Measurements from ENCODE around the gene PIF1.

Gene PIF1

GRCh38 chr15:64825431-64826294 lies at the start of gene PIF1:
TSS of gene PIF1 (minus strand) at chr15:64825647. CDS start at chr15:64824335, 1,312 bp downstream.
- peak within 1 kb of the TSS; percentile 31 to 45 (median 38) for H3K4me3 ChIP-seq
- H3K27ac ChIP-seq, result peak within 1 kb of the TSS in 18 of 21 experiments; percentile 11 to 80 (median 65)

DNA sequence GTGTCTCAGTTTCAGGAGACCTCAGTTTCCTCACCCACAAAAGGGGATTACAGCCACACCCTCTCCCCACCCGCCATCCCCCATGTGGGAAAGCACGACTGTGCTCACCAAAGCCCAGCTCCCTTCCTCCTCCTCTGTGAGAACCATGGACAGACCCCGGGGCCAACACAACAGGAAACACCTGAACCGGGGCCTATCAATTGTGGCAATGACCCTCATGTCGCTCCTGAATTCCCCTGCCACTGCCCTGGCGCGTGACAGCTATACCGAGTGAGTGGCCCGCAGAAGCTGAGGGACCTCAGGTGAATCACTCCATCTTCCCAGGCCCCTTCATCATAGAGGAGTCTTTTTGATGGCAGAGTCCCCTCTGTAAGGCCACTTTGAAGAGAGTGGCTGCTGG lies 44.9 kb upstream of the PIF1 start:
- H3K27ac ChIP-seq, result peak overlapping the region in 5 of 21 experiments; percentile 21 to 35 (median 31)

GRCh38 chr15:64869501-64869900 lies 44.1 kb upstream of the PIF1 start:
- Histone ChIP-seq H3K4me3 (no peak overlapping the region), H3K27ac (peak overlapping the region in 1 of 21 experiments; percentile 35)

More for the DNA sequence above, 44.9 kb upstream of the PIF1 start:
- no peak overlapping the region for H3K4me3 ChIP-seq

GRCh38 chr15:64865998-64866520 lies 40.6 kb upstream of the PIF1 start:
- Histone ChIP-seq H3K4me3 (no peak overlapping the region), H3K27ac (peak overlapping the region in 4 of 21 experiments; percentile 27 to 57 (median 45))

DNA sequence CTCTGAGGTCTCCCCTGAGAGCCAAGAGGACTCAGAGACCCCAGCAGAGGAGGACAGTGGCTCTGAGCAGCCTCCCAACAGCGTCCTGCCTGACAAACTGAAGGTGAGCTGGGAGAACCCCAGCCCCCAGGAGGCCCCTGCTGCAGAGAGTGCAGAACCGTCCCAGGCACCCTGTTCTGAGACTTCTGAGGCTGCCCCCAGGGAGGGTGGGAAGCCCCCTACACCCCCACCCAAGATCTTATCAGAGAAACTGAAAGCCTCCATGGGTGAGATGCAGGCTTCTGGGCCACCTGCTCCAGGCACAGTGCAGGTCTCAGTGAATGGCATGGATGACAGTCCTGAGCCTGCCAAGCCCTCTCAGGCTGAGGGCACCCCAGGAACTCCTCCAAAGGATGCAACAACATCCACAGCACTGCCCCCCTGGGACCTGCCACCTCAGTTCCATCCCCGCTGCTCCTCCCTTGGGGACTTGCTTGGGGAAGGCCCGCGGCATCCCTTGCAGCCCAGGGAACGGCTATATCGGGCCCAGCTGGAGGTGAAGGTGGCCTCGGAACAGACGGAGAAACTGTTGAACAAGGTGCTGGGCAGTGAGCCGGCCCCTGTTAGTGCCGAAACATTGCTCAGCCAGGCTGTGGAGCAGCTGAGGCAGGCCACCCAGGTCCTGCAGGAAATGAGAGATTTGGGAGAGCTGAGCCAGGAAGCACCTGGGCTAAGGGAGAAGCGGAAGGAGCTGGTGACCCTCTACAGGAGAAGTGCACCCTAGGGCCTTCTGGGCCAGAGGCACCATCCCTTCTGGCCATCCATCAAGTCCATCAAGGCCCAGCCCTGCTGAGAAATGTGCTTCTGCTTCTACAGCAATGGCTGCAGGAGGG lies 39.9 kb upstream of the PIF1 start:
- Histone ChIP-seq H3K4me3 (no peak overlapping the region), H3K27ac (peak overlapping the region in 5 of 21 experiments; percentile 9 to 57 (median 43))

- H3K27ac ChIP-seq, result peak overlapping the region in 1 of 21 experiments; percentile 29
Observed at GRCh38 chr15:64864068-64864467, 38.6 kb upstream of the PIF1 start.

DNA sequence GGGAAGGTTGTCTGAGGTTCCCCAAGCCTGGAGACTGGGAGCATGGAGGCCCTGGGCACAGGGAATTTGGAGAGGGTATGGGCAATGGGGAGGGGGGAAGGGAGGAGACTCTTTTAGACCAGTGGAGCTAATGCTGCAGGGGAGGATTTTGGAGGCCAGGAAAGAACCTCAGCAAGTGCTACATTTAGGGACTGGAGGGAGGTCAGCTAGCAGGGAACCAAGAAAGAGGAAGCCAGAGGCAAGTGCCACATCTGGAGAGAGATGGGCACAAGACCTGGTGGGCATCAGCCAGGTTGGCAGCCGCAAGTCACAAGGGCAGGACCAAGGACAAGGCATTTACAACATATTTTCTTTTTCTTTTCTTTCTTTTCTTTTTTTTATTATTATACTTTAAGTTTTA lies 37.0 kb upstream of the PIF1 start:
- Histone ChIP-seq H3K27ac (no peak overlapping the region), H3K4me3 (no peak overlapping the region)

More at GRCh38 chr15:64864068-64864467, 38.6 kb upstream of the PIF1 start:
- no peak overlapping the region for H3K4me3 ChIP-seq

DNA sequence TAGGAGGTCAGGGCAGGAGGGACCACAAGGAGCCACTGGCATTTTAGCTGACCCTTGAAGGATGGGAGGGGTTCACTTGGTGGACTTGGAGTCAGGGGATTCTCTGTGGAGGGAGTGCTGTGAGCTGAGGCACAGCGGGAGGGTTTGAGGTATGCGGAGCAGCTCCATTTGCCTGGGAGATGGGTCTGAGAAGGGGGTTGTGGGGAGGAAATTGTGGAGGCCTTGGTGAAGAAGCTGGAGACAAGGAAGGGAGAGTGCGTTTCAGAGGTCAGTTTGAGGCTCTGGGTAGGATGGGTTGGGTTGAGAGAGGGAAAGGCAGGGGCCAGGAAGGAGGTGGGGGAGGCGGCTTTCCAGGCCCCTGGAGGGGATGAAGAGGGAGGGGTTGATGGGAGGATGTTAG lies 36.5 kb upstream of the PIF1 start:
- no peak overlapping the region for H3K4me3 ChIP-seq
- H3K27ac ChIP-seq, result peak overlapping the region in 2 of 21 experiments; percentile 22 to 27

GRCh38 chr15:64861331-64861730 lies 35.9 kb upstream of the PIF1 start:
- H3K27ac ChIP-seq, result peak overlapping the region in 3 of 21 experiments; percentile 22 to 57 (median 27)

GRCh38 chr15:64859226-64859625 lies 33.8 kb upstream of the PIF1 start:
- Histone ChIP-seq H3K27ac (peak overlapping the region in 4 of 21 experiments; percentile 15 to 35 (median 22)), H3K4me3 (no peak overlapping the region)

More at GRCh38 chr15:64861331-64861730, 35.9 kb upstream of the PIF1 start:
- no peak overlapping the region for H3K4me3 ChIP-seq

DNA sequence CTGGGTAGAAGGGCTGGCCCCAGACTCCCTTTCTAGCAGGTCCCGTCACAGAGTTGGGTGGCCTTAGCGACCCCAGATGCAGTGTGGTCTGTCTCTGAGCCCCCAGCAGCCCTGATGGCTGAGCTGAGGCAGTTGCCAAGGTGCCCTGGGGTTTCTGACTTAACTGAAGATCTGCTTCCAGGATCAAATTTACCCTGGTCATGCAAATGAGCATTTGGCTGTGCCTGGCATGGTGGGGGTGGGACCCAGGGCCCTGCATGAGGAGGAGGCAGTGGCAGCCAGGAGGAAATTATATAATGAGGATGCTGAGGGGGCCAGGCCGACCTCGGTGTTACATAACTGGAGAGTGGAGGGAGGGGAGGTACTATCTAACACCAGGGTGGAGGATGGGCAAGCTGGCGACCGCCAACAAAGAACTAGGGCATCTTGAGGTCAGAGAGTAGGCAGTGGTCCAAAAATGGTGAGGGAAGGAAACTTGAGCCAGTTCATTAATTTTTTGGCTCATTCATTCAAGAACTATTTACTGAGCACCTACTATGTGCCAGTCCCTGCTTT lies 32.7 kb upstream of the PIF1 start:
- no peak overlapping the region for H3K4me3 ChIP-seq
- H3K27ac ChIP-seq, result peak overlapping the region in 15 of 21 experiments; percentile 8 to 78 (median 61)

GRCh38 chr15:64857421-64857820 lies 32.0 kb upstream of the PIF1 start:
- Histone ChIP-seq H3K4me3 (no peak overlapping the region), H3K27ac (peak overlapping the region in 19 of 21 experiments; percentile 8 to 78 (median 45))

GRCh38 chr15:64856429-64857145 lies 31.1 kb upstream of the PIF1 start:
- Histone ChIP-seq H3K4me3 (no peak overlapping the region), H3K27ac (peak overlapping the region in 20 of 21 experiments; percentile 8 to 78 (median 44))

- H3K4me3 ChIP-seq, result no peak overlapping the region
- H3K27ac ChIP-seq, result peak overlapping the region in 17 of 21 experiments; percentile 4 to 78 (median 57)
Observed at GRCh38 chr15:64855205-64855975, 29.9 kb upstream of the PIF1 start.

- peak overlapping the region in 15 of 21 experiments; percentile 2 to 77 (median 50) for H3K27ac ChIP-seq
- no peak overlapping the region for H3K4me3 ChIP-seq
Observed at GRCh38 chr15:64854526-64854925, 29.1 kb upstream of the PIF1 start.

DNA sequence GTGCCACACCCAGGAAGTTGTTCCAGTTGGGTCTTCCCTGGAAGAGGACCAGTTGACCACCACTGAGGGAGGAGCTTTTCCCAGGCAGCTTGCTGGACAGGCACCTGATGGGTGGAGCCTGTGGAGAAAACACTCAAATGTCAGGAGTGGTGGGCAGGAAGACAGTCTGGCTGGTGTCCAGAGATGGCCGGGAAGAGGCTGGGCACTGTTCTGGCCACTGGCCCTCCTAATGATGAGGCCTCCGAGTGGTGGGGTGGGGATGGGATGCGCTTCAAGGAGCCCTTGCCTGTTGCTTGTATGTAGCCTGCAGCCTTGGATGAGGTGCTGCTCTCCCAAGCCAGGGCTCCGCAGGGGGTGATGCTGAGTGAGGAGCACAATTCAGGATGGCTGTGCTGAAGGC lies 28.6 kb upstream of the PIF1 start:
- Histone ChIP-seq H3K4me3 (no peak overlapping the region), H3K27ac (peak overlapping the region in 15 of 21 experiments; percentile 2 to 77 (median 50))

DNA sequence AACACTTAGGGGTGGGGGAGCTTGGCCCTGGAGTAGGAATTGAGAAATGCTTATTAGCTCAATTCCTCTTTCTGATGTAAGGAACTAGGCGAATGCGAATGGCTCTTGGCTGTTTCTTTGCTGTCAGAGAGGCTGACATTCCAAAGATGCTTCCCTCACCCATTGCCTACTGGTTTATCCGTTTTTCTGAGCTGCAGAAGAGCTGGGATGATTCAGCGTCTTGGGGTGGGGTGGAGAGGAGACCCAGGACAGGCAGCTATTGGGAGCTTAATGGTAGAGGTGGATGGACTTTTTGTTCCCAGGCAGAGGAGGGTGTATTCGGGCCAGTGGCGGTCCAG lies 26.0 kb upstream of the PIF1 start:
- H3K4me3 ChIP-seq, result peak overlapping the region in 1 of 7 experiments; percentile 1
- peak overlapping the region in 17 of 21 experiments; percentile 2 to 76 (median 62) for H3K27ac ChIP-seq

Measured in skin epidermis (tissue), 12 donors.